ENCODE results near the gene SMCO2.

Gene SMCO2

DNA sequence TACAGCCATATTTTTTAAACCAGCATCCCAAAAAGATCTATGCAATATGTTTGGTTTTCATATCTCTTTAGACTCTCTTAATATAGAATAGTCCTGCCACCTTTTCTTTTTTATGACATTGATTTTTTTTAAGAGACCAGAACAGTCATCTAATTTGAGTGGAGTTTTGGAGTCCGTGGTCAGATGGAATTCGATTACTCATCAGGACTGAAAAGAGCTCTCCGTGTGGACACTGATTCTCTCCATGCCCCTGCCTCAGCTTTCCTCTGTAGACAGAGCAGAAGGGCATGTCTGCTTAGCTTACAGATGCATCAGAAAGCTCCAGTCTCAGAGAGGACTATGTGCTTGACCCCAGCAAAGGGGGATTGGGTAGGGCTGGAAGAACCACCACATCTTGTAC lies 27.8 kb downstream of the SMCO2 start:
- Histone ChIP-seq H3K4me3 (ENCODE audit: low read depth in 1 of 2, low read length in 2 of 2) (no peak overlapping the region), H3K9me3 (ENCODE audit: control insufficient read depth in 1 of 2, low read length in 2 of 2) (peaks cover 4 to 29% of the 10 kb centered on the region in 2 donors), H3K27ac (ENCODE audit: low read length) (no peak overlapping the region), H3K4me1 (ENCODE audit: control insufficient read depth in 1 of 2, insufficient read depth in 2 of 2, low read length in 2 of 2) (no peaks in the 10 kb centered on the region), H3K36me3 (ENCODE audit: control insufficient read depth in 1 of 2, insufficient read depth in 2 of 2, low read length in 2 of 2) (no peaks in the 10 kb centered on the region), H3K27me3 (ENCODE audit: low read depth, low read length) (no peaks in the 10 kb centered on the region)

GRCh38 chr12:27477049-27477448 lies 30.5 kb downstream of the SMCO2 start:
- Histone ChIP-seq H3K27ac (ENCODE audit: low read length) (no peak overlapping the region), H3K4me3 (ENCODE audit: low read depth in 1 of 2, low read length in 2 of 2) (no peak overlapping the region), H3K4me1 (ENCODE audit: control insufficient read depth in 1 of 2, insufficient read depth in 2 of 2, low read length in 2 of 2) (no peaks in the 10 kb centered on the region), H3K36me3 (ENCODE audit: control insufficient read depth in 1 of 2, insufficient read depth in 2 of 2, low read length in 2 of 2) (no peaks in the 10 kb centered on the region), H3K9me3 (ENCODE audit: control insufficient read depth in 1 of 2, low read length in 2 of 2) (peaks cover 4 to 29% of the 10 kb centered on the region in 2 donors), H3K27me3 (ENCODE audit: low read depth, low read length) (no peaks in the 10 kb centered on the region)

- no peak overlapping the region for H3K4me3 ChIP-seq (ENCODE audit: low read depth in 1 of 2, low read length in 2 of 2)
- H3K36me3 ChIP-seq (ENCODE audit: control insufficient read depth in 1 of 2, insufficient read depth in 2 of 2, low read length in 2 of 2), result no peaks in the 10 kb centered on the region
- peaks cover 4 to 29% of the 10 kb centered on the region in 2 donors for H3K9me3 ChIP-seq (ENCODE audit: control insufficient read depth in 1 of 2, low read length in 2 of 2)
- no peaks in the 10 kb centered on the region for H3K27me3 ChIP-seq (ENCODE audit: low read depth, low read length)
- H3K4me1 ChIP-seq (ENCODE audit: control insufficient read depth in 1 of 2, insufficient read depth in 2 of 2, low read length in 2 of 2), result no peaks in the 10 kb centered on the region
- H3K27ac ChIP-seq (ENCODE audit: low read length), result no peak overlapping the region
These were observed 32.4 kb downstream of the SMCO2 start for GRCh38 chr12:27478949-27479348.

DNA sequence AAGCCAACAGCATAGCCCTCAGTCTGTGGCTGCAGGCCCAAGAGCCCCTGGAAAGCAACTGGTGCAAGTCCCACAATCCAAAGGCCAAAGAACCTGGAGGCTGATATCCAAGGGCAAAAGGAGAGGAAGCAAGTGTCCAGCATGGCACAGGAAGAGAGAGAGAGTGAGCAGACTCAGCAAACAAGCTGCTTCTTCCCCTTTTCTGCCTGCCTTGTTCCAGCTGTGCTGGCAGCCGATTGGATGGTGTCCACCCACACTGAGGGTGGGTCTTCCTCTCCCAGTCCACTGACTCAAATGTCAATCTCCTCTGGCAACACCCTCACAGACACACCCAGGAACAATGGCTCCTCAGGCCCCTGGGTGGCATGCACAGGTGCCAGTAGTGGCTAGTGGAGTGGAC lies 33.5 kb downstream of the SMCO2 start:
- no peaks in the 10 kb centered on the region for H3K27me3 ChIP-seq (ENCODE audit: low read depth, low read length)

DNA sequence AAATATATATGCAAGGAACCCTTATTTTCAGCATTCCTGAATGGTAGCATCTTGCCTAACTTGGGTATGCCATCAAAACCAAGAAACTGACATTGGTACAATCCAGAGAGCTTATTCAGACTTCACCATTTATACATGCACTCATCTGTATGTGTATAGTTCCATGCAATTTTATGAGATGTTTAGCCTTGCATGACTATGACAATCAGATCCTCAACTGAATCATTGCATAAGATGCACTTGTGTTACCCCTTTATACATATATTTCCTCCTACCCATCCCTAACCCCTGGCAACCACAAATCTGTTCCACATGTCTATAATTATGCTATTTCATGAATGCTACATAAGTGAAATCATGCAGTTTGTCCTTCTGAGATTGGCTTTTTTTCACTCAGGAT lies 40.4 kb downstream of the SMCO2 start:
- Histone ChIP-seq H3K27me3 (ENCODE audit: low read depth, low read length) (no peaks in the 10 kb centered on the region), H3K27ac (ENCODE audit: low read length) (no peak overlapping the region), H3K9me3 (ENCODE audit: control insufficient read depth in 1 of 2, low read length in 2 of 2) (no peaks in the 10 kb centered on the region), H3K4me3 (ENCODE audit: low read depth in 1 of 2, low read length in 2 of 2) (no peak overlapping the region), H3K4me1 (ENCODE audit: control insufficient read depth in 1 of 2, insufficient read depth in 2 of 2, low read length in 2 of 2) (no peaks in the 10 kb centered on the region), H3K36me3 (ENCODE audit: control insufficient read depth in 1 of 2, insufficient read depth in 2 of 2, low read length in 2 of 2) (no peaks in the 10 kb centered on the region)

More for the DNA sequence above, 33.5 kb downstream of the SMCO2 start:
- Histone ChIP-seq H3K27ac (ENCODE audit: low read length) (no peak overlapping the region), H3K9me3 (ENCODE audit: control insufficient read depth in 1 of 2, low read length in 2 of 2) (peaks cover 4 to 25% of the 10 kb centered on the region in 2 donors), H3K36me3 (ENCODE audit: control insufficient read depth in 1 of 2, insufficient read depth in 2 of 2, low read length in 2 of 2) (no peaks in the 10 kb centered on the region), H3K4me1 (ENCODE audit: control insufficient read depth in 1 of 2, insufficient read depth in 2 of 2, low read length in 2 of 2) (no peaks in the 10 kb centered on the region), H3K4me3 (ENCODE audit: low read depth in 1 of 2, low read length in 2 of 2) (no peak overlapping the region)

DNA sequence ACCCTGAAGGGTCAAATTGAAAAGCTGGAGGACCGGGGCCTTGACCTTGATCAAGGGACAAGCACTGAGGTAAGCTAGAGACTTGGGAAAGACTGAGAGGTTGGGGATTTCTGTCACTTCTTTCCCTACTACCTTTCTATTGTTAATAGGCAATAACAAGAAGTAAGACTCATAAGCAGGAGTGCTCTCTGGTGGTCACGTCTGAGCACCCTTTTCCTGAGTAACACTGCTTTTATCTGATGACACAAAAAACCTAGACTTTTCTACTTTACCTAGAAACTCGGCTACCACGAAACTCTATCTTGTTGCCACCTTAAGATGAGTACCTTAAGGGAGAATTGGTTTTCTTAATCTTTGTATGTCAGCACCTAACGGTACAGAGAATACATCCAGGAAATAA lies 41.9 kb downstream of the SMCO2 start:
- no peak overlapping the region for H3K4me3 ChIP-seq (ENCODE audit: low read depth in 1 of 2, low read length in 2 of 2)
- H3K27ac ChIP-seq (ENCODE audit: low read length), result no peak overlapping the region
- no peaks in the 10 kb centered on the region for H3K27me3 ChIP-seq (ENCODE audit: low read depth, low read length)
- no peaks in the 10 kb centered on the region for H3K36me3 ChIP-seq (ENCODE audit: control insufficient read depth in 1 of 2, insufficient read depth in 2 of 2, low read length in 2 of 2)
- no peaks in the 10 kb centered on the region for H3K4me1 ChIP-seq (ENCODE audit: control insufficient read depth in 1 of 2, insufficient read depth in 2 of 2, low read length in 2 of 2)
- no peaks in the 10 kb centered on the region for H3K9me3 ChIP-seq (ENCODE audit: control insufficient read depth in 1 of 2, low read length in 2 of 2)

DNA sequence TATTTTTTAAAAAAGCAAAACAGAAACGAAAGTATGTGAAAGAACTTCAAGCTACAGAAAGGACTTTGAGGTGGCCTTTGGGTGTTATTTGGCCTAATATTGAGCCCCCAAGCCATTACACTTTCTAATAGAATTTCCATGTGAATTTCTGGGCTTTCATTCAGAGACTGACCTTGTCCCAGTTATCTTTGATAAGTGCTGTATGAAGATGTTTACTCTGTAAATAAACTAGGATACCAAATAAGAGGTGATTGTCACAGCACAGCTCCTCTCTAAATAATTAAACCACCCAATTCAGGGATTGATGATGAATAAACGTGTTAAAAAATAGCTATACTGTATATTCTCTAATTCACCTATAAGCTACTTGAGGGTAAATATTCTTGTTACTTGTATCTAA lies 44.7 kb downstream of the SMCO2 start:
- Histone ChIP-seq H3K27me3 (ENCODE audit: low read depth, low read length) (no peaks in the 10 kb centered on the region), H3K36me3 (ENCODE audit: control insufficient read depth in 1 of 2, insufficient read depth in 2 of 2, low read length in 2 of 2) (no peaks in the 10 kb centered on the region), H3K9me3 (ENCODE audit: control insufficient read depth in 1 of 2, low read length in 2 of 2) (no peaks in the 10 kb centered on the region), H3K27ac (ENCODE audit: low read length) (no peak overlapping the region), H3K4me3 (ENCODE audit: low read depth in 1 of 2, low read length in 2 of 2) (no peak overlapping the region), H3K4me1 (ENCODE audit: control insufficient read depth in 1 of 2, insufficient read depth in 2 of 2, low read length in 2 of 2) (no peaks in the 10 kb centered on the region)

DNA sequence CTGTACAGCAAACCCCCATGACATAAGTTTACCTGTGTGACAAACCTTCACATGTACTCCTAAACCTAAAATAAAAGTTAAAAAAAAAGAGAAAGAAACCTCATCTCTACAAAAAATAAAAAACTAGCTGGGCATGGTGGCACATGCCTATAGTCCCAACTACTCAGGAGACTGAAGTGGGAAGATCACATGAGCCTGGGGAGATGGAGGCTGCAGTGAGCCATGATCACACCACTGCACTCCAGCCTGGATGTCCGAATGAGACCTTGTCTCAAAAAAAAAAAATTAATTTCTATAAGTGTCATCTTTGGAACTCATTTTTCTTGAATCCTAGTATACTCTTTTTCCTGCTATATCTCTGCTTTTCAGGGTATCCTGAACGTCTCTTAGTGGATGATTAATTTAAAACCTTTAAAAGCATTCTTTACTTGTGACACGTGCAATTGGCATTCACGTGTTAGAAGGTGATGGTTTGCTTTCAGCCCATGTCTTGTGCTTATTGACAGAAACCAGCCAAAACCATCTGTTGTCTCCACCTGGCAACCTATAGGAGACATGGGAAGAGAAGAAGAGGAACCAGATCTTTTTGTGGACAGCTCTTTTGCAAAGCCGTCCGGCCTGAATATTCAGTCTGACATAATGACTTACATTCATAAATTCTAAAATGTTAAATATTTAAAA lies 46.9 kb downstream of the SMCO2 start:
- Histone ChIP-seq H3K4me1 (ENCODE audit: control insufficient read depth in 1 of 2, insufficient read depth in 2 of 2, low read length in 2 of 2) (no peaks in the 10 kb centered on the region), H3K27ac (ENCODE audit: low read length) (no peak overlapping the region), H3K4me3 (ENCODE audit: low read depth in 1 of 2, low read length in 2 of 2) (no peak overlapping the region), H3K9me3 (ENCODE audit: control insufficient read depth in 1 of 2, low read length in 2 of 2) (no peaks in the 10 kb centered on the region), H3K36me3 (ENCODE audit: control insufficient read depth in 1 of 2, insufficient read depth in 2 of 2, low read length in 2 of 2) (no peaks in the 10 kb centered on the region), H3K27me3 (ENCODE audit: low read depth, low read length) (no peaks in the 10 kb centered on the region)

DNA sequence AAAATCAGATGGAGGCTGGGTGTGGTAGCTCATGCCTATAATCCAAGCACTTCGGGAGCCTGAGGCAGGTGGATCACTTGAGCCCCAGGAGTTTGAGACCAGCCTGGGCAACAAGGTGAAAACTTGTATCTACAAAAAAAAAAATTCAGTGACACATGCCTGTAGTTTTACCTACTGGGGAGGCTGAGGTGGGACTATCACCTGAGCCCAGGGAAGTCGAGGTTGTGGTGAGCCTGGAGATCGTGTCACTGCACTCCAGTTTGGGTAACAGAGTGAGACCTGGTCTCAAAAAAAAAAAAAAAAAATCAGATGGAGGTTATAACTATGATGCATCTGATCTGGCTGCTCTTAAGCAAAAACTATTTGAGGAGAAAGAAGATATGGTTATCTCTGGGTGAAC lies 50.9 kb downstream of the SMCO2 start:
- no peak overlapping the region for H3K4me3 ChIP-seq (ENCODE audit: low read depth in 1 of 2, low read length in 2 of 2)
- H3K36me3 ChIP-seq (ENCODE audit: control insufficient read depth in 1 of 2, insufficient read depth in 2 of 2, low read length in 2 of 2), result no peaks in the 10 kb centered on the region
- no peaks in the 10 kb centered on the region for H3K9me3 ChIP-seq (ENCODE audit: control insufficient read depth in 1 of 2, low read length in 2 of 2)
- H3K4me1 ChIP-seq (ENCODE audit: control insufficient read depth in 1 of 2, insufficient read depth in 2 of 2, low read length in 2 of 2), result no peaks in the 10 kb centered on the region
- H3K27ac ChIP-seq (ENCODE audit: low read length), result no peak overlapping the region
- no peaks in the 10 kb centered on the region for H3K27me3 ChIP-seq (ENCODE audit: low read depth, low read length)

DNA sequence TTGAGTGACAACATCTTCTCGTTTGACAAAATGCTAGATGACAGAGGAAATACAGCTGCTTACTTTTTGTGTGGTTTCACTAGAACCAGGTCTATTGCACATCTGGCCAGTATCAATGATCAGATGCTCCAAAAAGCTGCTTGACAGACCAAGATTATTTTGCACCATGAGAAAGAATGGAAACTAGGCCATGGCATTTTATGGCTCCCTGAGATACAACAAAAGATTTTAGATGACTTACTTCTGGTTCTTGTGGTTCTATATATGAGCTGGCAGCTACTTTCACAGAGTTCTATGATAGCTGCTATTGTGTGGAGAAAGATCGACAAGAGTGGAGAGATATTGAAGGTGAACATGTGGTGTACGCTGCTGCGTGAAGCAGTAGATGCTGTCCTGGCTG lies 51.6 kb downstream of the SMCO2 start:
- Histone ChIP-seq H3K27ac (ENCODE audit: low read length) (no peak overlapping the region), H3K36me3 (ENCODE audit: control insufficient read depth in 1 of 2, insufficient read depth in 2 of 2, low read length in 2 of 2) (no peaks in the 10 kb centered on the region), H3K4me1 (ENCODE audit: control insufficient read depth in 1 of 2, insufficient read depth in 2 of 2, low read length in 2 of 2) (no peaks in the 10 kb centered on the region), H3K27me3 (ENCODE audit: low read depth, low read length) (no peaks in the 10 kb centered on the region), H3K4me3 (ENCODE audit: low read depth in 1 of 2, low read length in 2 of 2) (no peak overlapping the region), H3K9me3 (ENCODE audit: control insufficient read depth in 1 of 2, low read length in 2 of 2) (no peaks in the 10 kb centered on the region)

DNA sequence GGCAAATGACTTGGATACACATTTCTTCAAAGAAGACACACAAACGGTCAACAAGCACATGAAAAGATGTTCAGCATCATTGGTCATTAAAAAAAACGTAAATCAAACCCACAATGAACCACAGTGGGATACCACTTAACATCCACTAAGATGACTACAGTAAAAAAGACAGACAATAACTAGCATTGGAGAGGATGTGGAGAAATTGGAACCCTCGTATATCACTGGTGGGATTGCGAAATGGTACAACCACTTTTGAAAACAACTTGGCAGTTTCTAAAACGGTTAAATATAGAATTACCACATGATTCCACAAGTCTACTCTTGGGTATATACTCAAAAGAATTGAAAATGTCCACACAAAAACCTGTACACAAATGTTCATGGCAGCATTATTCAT lies 52.2 kb downstream of the SMCO2 start:
- Histone ChIP-seq H3K27me3 (ENCODE audit: low read depth, low read length) (no peaks in the 10 kb centered on the region), H3K4me3 (ENCODE audit: low read depth in 1 of 2, low read length in 2 of 2) (no peak overlapping the region), H3K36me3 (ENCODE audit: control insufficient read depth in 1 of 2, insufficient read depth in 2 of 2, low read length in 2 of 2) (no peaks in the 10 kb centered on the region), H3K27ac (ENCODE audit: low read length) (no peak overlapping the region), H3K9me3 (ENCODE audit: control insufficient read depth in 1 of 2, low read length in 2 of 2) (no peaks in the 10 kb centered on the region), H3K4me1 (ENCODE audit: control insufficient read depth in 1 of 2, insufficient read depth in 2 of 2, low read length in 2 of 2) (no peaks in the 10 kb centered on the region)

GRCh38 chr12:27499377-27499776 lies 52.8 kb downstream of the SMCO2 start:
- H3K4me3 ChIP-seq (ENCODE audit: low read depth in 1 of 2, low read length in 2 of 2), result no peak overlapping the region
- no peak overlapping the region for H3K27ac ChIP-seq (ENCODE audit: low read length)
- no peaks in the 10 kb centered on the region for H3K9me3 ChIP-seq (ENCODE audit: control insufficient read depth in 1 of 2, low read length in 2 of 2)
- H3K36me3 ChIP-seq (ENCODE audit: control insufficient read depth in 1 of 2, insufficient read depth in 2 of 2, low read length in 2 of 2), result no peaks in the 10 kb centered on the region
- H3K4me1 ChIP-seq (ENCODE audit: control insufficient read depth in 1 of 2, insufficient read depth in 2 of 2, low read length in 2 of 2), result no peaks in the 10 kb centered on the region
- no peaks in the 10 kb centered on the region for H3K27me3 ChIP-seq (ENCODE audit: low read depth, low read length)
